GM19452 (cell line): Measurements from ENCODE around the gene ABCC10.
A peak's percentile ranks its signal among the peaks of the same experiment; 100 is the strongest.
"Not testable (repeated sequence)": the region's sequence is repeated elsewhere in the genome, so short reads cannot be mapped to it uniquely, and the experiment has no call there.

ENCODE experiments used
- ATAC-seq: cut with Tn5 transposase; IDR thresholded peaks from one replicate; pipeline ENCODE4 v1.9.1; 2021; ENCODE audit not compliant: unreplicated experiment

The ABCC10 gene

DNA sequence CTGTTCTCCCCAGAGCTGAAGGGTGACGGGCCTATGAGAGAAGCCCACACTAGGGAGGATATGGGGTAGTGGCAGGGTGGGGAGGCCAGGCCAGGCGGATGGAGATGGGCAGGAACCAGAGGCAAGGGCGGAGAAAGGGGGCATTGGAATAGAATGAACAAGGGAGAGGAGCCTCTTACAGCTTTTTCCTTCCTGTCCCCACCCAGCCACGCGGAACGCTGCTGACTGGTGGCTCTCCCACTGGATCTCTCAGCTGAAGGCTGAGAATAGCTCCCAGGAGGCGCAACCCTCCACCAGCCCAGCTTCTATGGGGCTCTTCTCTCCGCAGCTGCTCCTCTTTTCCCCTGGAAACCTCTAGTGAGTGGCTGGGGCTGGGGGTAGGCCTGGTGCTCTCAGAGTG lies 17.2 kb downstream of the ABCC10 start:
- no peak for ATAC-seq

DNA sequence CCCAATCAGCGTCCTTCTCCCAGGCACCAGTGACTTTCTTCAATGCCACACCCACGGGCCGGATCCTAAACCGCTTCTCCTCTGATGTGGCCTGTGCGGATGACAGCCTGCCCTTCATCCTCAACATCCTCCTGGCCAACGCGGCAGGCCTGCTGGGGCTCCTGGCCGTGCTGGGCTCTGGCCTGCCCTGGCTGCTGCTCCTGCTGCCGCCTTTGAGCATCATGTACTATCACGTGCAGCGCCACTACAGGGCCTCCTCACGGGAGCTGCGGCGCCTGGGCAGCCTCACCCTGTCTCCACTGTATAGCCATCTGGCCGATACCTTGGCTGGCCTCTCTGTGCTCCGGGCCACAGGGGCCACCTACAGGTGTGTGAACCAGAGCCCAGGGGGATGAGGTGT lies 18.2 kb downstream of the ABCC10 start:
- no peak for ATAC-seq

DNA sequence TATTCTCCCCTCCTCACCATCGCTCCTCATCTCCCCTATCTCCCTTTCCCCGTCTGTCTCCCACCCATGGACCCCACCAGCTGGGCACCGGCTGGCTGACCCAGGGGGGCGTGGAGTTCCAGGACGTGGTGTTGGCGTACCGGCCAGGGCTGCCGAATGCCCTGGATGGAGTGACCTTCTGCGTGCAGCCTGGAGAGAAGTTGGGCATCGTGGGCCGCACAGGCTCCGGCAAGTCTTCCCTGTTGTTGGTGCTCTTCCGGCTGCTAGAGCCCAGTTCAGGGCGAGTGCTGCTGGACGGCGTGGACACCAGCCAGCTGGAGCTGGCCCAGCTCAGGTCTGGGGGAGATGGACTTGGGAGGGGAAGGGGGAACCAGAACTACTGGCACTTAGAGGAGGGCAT lies 20.3 kb downstream of the ABCC10 start:
- ATAC-seq = no peak

DNA sequence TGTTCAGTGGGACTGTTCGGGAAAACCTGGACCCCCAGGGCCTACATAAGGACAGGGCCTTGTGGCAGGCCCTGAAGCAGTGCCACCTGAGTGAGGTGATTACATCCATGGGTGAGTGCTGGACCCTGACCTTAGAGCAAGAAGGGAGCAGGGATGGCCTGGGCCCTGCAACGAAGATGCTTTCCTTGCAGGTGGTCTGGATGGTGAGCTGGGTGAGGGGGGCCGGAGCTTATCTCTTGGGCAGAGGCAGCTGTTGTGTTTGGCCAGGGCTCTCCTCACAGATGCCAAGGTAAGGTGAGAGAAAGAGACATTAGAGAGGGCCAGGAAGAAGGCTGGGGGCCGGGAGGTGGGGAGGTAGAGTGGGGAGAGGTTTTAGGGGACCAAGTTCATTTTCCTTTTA lies 21.6 kb downstream of the ABCC10 start:
- ATAC-seq = no peak

GRCh38 chr6:43450699-43451131 lies 23.4 kb downstream of the ABCC10 start:
- ATAC-seq = no peak

DNA sequence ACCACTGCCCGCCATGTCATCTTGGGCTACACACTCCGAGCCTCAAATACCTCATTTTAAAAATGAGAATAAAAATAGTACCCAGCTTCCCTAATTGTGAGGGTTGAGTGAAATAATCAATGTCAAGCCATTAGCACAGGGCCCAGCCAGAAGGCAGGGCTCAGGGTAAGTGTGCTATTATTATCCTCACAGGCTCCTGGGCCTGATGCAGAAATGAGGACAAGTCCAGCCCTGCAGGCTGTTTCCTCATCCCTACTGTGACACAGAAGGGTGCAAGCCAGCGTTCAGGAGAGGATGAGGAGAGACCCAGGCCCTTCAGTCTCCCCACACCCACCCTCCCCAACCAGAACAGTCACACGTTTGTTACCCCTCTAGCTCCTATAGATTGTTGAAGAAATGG lies 24.0 kb downstream of the ABCC10 start:
- no peak for ATAC-seq

DNA sequence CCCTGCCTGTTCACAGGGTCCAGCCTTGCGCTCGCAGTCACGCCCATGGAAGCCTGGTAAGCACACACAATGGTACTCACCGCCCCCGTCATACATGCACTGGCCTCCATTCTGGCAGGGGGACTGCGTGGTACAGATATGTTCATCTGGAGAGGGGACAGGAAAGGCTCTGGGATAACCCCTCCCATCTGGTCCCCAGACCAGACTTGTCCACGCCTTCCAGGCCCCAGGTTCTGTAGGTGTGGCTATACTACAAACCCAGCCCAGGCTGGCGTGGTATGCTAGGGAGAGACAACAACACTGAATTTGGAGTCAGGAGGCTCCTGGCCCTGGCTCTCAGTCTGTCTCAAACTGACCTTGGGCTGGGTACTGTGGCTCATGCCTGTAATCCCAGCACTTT lies 24.6 kb downstream of the ABCC10 start:
- ATAC-seq = no peak

DNA sequence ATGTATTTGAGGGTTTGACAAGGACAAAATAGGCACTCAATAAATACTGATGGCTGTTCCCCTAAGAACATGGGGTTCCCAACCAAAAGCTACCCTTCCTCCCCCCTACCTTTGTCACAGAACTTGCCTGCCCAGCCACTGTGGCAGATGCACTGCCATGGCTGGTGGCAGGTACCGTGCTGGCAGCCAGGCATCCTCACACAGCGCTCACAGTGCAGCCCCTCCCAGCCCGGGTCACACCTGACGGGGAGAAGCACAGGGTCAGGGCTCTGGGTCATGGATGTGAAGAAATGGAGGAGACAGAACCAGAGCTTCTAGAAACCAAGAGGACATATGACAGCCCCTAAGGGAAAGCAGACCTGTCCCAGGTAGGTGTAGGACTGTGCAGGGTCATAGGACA lies 25.6 kb downstream of the ABCC10 start:
- no peak for ATAC-seq

DNA sequence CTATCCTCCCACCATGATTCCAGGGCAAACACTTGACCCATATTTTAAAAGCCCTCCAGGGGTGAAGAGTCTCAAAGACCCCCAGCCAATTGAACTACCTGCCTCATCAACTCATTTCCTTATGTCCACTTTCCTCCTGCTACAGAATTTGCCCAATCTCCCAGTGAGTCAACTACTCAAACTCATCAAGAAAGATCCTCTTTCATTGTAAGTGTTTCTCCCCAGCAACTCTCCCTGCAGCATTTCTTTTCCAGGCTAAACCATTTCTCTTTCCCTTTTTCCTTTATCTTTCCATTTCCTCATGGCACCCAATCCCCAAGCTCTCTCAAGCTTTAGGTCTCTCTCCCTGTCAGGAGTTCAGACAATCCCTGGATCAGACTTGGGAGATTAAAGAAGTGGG lies 26.5 kb downstream of the ABCC10 start:
- no peak for ATAC-seq

GRCh38 chr6:43454290-43454695 lies 27.0 kb downstream of the ABCC10 start:
- peak; percentile 56 for ATAC-seq

DNA sequence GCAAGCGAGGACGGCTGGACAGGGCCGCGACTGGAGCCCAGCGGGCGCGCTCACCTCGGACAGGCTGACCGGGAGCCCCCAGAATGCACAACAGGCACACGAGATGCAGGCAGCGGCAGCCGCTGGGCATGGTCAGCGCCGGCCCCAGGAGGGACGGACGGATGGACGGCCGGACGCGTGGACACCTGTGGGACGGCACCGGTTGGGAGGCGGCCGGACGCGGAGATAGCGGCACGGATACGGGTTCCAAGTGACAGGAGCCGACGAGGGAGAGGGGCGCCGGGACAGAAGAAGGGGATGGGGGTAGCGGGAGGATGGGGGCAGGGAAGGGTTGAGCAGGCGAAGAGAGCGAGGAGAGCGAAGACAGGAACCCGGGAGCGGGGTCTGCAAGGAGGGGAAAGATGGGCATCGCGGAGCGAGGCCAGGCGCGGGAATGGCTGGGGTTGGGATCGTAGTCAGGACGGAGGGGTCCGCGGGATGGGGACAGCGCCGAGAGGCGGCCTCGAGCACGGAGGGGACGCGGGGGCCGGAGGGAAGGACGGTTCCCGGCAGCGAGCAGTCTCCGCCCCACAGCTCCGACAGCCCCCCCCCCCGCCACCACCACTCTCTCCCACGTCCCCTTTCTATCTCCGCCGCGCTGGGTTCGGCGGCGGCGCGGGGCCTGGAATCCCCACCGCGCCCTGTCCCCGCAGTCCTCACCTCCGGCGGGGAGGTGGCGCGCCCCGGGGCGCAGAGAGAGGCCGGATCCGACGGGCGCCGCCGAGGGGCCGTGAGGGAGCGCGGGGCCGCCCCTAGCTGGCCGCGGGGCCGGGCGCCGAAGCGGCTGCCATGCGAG lies 27.6 kb downstream of the ABCC10 start:
- no peak for ATAC-seq

DNA sequence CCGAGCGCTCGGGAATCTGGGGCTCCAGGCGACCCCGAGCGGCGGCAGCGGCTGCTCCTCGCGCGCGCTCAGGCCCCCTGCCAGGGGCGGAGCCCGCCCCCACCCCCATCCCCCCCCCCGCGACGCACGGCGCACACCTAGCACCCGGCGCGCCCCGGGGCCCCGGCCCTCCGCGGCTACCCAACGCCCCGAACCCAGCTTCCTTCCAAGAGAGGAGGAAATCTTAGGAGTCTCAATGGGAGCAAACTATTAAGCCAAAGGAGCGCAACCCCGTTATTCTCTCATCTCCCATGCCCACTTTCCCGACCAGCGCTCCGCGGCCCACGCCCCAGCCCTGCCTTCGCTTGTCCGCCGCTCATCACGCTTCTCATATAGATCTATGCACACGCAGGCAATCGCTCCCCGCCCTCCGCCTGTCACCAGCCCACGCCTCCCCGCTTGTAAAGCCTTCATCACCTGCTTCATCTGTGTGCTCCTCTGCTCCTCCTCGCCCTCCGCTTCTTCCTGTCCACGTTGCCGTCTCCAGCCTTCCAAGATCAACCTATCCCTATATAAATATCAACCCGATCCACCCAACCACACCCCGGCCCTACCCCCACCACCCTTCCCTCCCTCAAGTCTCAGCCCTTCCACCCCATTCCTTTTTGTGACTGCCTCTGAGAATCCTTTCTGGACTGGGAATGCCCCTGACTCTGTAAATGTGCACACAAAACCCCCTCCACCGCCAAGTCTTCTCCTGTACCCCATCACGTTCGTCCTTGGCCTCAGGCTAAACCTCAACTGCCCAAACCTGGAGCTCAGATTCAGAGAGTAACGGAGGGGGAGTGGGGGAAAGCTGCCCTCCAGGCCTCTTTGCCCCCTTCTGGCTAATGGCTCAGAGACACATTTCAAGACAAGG lies 28.4 kb downstream of the ABCC10 start, which contains the start of gene DLK2:
DLK2 (minus strand) TSS at position 18 of the 898 bp plus-strand sequence. CDS start 723 bp downstream, outside the sequence.
- ATAC-seq = no peak

- no peak for ATAC-seq
Measured at GRCh38 chr6:43457643-43458042, 30.3 kb downstream of the ABCC10 start.

GRCh38 chr6:43458154-43458553 lies 30.8 kb downstream of the ABCC10 start:
- not testable (repeated sequence) for ATAC-seq

DNA sequence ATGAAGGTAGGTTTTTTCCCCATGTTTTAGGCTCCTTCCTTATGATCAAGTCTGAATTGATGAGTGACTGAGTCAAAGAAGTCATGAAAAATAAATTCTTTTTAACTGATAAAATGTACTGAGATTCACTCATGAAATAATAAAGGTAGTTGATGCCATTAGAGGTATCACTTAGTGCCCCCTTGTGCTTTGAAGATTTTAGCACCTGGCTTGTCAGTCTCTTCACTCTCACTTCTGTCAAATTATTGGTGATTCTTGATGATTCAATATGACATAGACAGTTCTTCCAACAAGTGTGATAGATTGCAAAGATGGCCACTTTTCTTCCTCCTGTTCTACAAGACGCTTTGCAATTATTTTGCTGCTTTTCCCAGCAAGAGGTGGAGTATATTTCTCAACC lies 32.2 kb downstream of the ABCC10 start:
- no peak for ATAC-seq

GRCh38 chr6:43460032-43460431 lies 32.7 kb downstream of the ABCC10 start:
- no peak for ATAC-seq

GRCh38 chr6:43461936-43462335 lies 34.6 kb downstream of the ABCC10 start:
- ATAC-seq = no peak

GRCh38 chr6:43464337-43464736 lies 37.0 kb downstream of the ABCC10 start:
- ATAC-seq = no peak

DNA sequence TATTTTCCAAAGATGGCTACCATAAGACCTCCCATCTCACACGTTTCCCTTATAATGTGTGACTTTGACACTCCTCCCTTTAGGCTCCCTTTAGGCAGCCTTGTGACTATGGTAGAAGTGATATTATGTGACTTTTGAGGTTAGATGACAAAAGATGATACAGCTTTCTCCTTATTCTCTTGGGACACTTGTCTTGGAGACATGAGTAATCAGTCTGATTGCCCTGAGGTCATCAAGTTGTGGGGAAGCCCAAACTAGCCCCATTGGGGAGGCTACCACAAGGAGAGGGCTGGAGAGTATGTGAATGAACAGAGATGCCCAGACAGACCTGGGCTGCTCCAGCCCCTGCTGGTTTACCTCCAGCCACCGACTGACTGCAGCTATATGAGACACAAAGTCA lies 38.6 kb downstream of the ABCC10 start:
- no peak for ATAC-seq

DNA sequence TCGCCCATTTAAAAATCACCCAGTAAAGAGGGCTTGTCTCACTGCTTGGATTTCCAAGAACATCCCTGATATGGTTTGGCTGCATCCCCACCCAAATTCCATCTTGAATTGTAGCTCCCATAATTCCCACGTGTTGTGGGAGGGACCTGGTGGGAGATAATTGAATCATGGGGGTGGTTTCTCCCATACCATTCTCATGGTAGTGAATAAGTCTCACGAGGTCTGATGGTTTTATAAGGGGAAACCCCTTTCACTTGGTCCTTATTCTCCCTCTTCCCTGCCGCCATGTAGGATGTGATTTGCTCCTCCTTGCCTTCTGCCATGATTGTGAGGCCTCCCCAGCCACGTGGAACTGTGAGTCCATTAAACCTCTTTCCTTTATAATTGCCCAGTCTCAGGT lies 39.9 kb downstream of the ABCC10 start:
- not testable (repeated sequence) for ATAC-seq

GRCh38 chr6:43467752-43468151 lies 40.4 kb downstream of the ABCC10 start:
- no peak for ATAC-seq

DNA sequence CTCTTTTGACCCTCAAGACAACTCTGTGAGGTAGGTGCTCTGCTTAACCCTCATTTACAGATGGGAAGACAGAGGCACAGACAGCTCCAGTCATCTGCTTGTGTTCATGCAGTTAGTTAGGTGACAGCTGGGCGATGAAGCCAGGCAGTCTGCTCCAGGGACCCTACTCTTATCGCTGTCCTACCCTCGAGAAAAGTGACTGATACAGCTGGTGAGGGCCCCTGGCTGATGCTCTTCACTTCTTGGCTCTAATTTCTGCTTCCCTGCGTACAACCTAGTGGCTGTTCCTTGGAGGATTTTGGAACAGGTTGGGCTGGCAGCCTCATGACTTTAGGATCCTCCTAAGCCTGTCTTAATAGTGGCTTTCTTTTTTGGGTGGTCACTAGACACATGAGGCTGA lies 40.9 kb downstream of the ABCC10 start:
- no peak for ATAC-seq
